Measurements from ENCODE around the gene OR51T1. TPM values are rescaled to one million over a fixed set of nuclear protein-coding genes. Genes with fewer than 3 reads are reported as not detected.

The OR51T1 gene
- polyA plus RNA-seq, 1 donor = not detected

- DNase-seq (ENCODE audit: low read depth) = no peak
Measured at GRCh38 chr11:4926608-4927007, 44.9 kb downstream of the OR51T1 start.

Other genes with a start within 250 kb of the OR51T1 start
- gene OR51D1, start 244.4 kb upstream of the OR51T1 start, polyA plus RNA-seq (ENCODE audit: insufficient read length) = not detected
- 2.2 TPM for gene OR51E1, start 237.9 kb upstream of the OR51T1 start, polyA plus RNA-seq (ENCODE audit: insufficient read length)
- 0.83 TPM for gene OR51E2, start 184.0 kb upstream of the OR51T1 start, polyA plus RNA-seq (ENCODE audit: insufficient read length)
- not detected for gene MMP26, start 177.1 kb upstream of the OR51T1 start, polyA plus RNA-seq (ENCODE audit: insufficient read length)
- not detected for gene OR51F1, start 112.0 kb upstream of the OR51T1 start, polyA plus RNA-seq (ENCODE audit: insufficient read length)
- not detected for gene OR52R1, start 77.5 kb upstream of the OR51T1 start, polyA plus RNA-seq (ENCODE audit: insufficient read length)
- gene OR51F2, start 60.6 kb upstream of the OR51T1 start, polyA plus RNA-seq (ENCODE audit: insufficient read length) = not detected
- not detected for gene OR51S1, start 32.7 kb upstream of the OR51T1 start, polyA plus RNA-seq (ENCODE audit: insufficient read length)
- gene OR51A7, start 21.9 kb downstream of the OR51T1 start, polyA plus RNA-seq (ENCODE audit: insufficient read length) = not detected
- not detected for gene OR51G2, start 37.5 kb downstream of the OR51T1 start, polyA plus RNA-seq (ENCODE audit: insufficient read length)
- not detected for gene OR51G1, start 42.4 kb downstream of the OR51T1 start, polyA plus RNA-seq (ENCODE audit: insufficient read length)
- gene OR51A4, start 65.7 kb downstream of the OR51T1 start, polyA plus RNA-seq (ENCODE audit: insufficient read length) = not detected
- gene OR51A2, start 73.8 kb downstream of the OR51T1 start, polyA plus RNA-seq (ENCODE audit: insufficient read length) = not detected
- gene OR51L1, start 113.0 kb downstream of the OR51T1 start, polyA plus RNA-seq (ENCODE audit: insufficient read length) = 0.06 TPM
- not detected for gene OR52J3, start 164.6 kb downstream of the OR51T1 start, polyA plus RNA-seq (ENCODE audit: insufficient read length)
- not detected for gene OR52E2, start 177.7 kb downstream of the OR51T1 start, polyA plus RNA-seq (ENCODE audit: insufficient read length)
- not detected for gene OR52E1, start 187.7 kb downstream of the OR51T1 start, polyA plus RNA-seq (ENCODE audit: insufficient read length)